Vagina (tissue), 2 donors: ENCODE results near the gene EXPH5.

Experiments
- CTCF ChIP-seq, 3 experiments: fragments of 450-650 bp in 2 of 3; fragments of 200-600 bp in 1 of 3; sonication (generic) in 1 of 3; IDR thresholded peaks; one replicate each; pipeline ENCODE4 v1.5.1; 2017 to 2019; ENCODE audit warnings: antibody characterized with exemption in 3 of 3, mild to moderate bottlenecking in 2 of 3, moderate library complexity in 2 of 3
- POLR2A ChIP-seq, 2 donors: fragments of 450-650 bp; IDR thresholded peaks; one replicate each; pipeline ENCODE4 v1.6.1; 2017; ENCODE audit warnings: antibody characterized with exemption in 2 of 2, mild to moderate bottlenecking in 2 of 2, moderate library complexity in 2 of 2
- POLR2AphosphoS5 ChIP-seq, 2 donors: sonication (generic); formaldehyde crosslinking; IDR thresholded peaks; one replicate each; pipeline ENCODE4 v1.9.0; 2017; ENCODE audit warnings: antibody characterized with exemption in 2 of 2, mild to moderate bottlenecking in 2 of 2, low read depth in 1 of 2; ENCODE audit not compliant: insufficient read depth in 1 of 2

GRCh38 chr11:108483163-108483562 lies 110.4 kb downstream of the EXPH5 start:
- TF ChIP-seq CTCF (IDR thresholded peaks at IDR 0.05): no peak
- TF ChIP-seq POLR2A (IDR thresholded peaks at IDR 0.05): no peak
- TF ChIP-seq POLR2AphosphoS5 (IDR thresholded peaks at IDR 0.05; ENCODE audit: insufficient read depth in 1 of 2, low read depth in 1 of 2): no peak
